NCI-H146 treated with DMSO at 0.1 percent for 48 hours (cell line): ENCODE data around the gene TMEM203.

Source experiments
- DNase-seq: peaks from one replicate; lab custom pipeline; 2025; ENCODE audit not compliant: unreplicated experiment; lab: John Stamatoyannopoulos, UW

The TMEM203 gene

GRCh38 chr9:137198051-137198901 is 7.2 kb downstream of the TMEM203 start:
- DNase-seq, result no peak

- DNase-seq, result peak; percentile 73
Measured at GRCh38 chr9:137195525-137196220, 9.8 kb downstream of the TMEM203 start.

- DNase-seq, result no peak
Measured at GRCh38 chr9:137194909-137195308, 10.5 kb downstream of the TMEM203 start.

- no peak for DNase-seq
Measured at GRCh38 chr9:137194388-137194787, 11.1 kb downstream of the TMEM203 start.

GRCh38 chr9:137193771-137194170 is 11.7 kb downstream of the TMEM203 start:
- no peak for DNase-seq

GRCh38 chr9:137192859-137193258 is 12.6 kb downstream of the TMEM203 start:
- DNase-seq, result no peak

GRCh38 chr9:137192448-137192780 is 13.0 kb downstream of the TMEM203 start:
- DNase-seq, result no peak

- DNase-seq, result no peak
Measured at GRCh38 chr9:137191691-137192447, 13.6 kb downstream of the TMEM203 start.

- DNase-seq, result no peak
Measured at GRCh38 chr9:137191245-137191644, 14.2 kb downstream of the TMEM203 start.

GRCh38 chr9:137190315-137190856 is 15.1 kb downstream of the TMEM203 start:
- no peak for DNase-seq

GRCh38 chr9:137189297-137190295 is 15.9 kb downstream of the TMEM203 start:
- no peak for DNase-seq

- peak; percentile 42 for DNase-seq
Measured at GRCh38 chr9:137188490-137189296, 16.8 kb downstream of the TMEM203 start, which contains the start of the genes ANAPC2 and SSNA1. Gene ANAPC2 (minus strand): TSS chr9:137188560. CDS start chr9:137188532, 28 bp downstream. Gene SSNA1 (plus strand): TSS chr9:137188676. CDS start chr9:137188727, 51 bp downstream.

- DNase-seq, result no peak
Measured at GRCh38 chr9:137188086-137188489, 17.4 kb downstream of the TMEM203 start.

- DNase-seq, result no peak
Measured at GRCh38 chr9:137187386-137187785, 18.1 kb downstream of the TMEM203 start.

- DNase-seq, result no peak
Measured at GRCh38 chr9:137186385-137186784, 19.1 kb downstream of the TMEM203 start.

- no peak for DNase-seq
Measured at GRCh38 chr9:137185921-137186320, 19.5 kb downstream of the TMEM203 start.

- DNase-seq, result no peak
Measured at GRCh38 chr9:137184881-137185660, 20.4 kb downstream of the TMEM203 start.

- DNase-seq, result no peak
Measured at GRCh38 chr9:137183980-137184595, 21.4 kb downstream of the TMEM203 start.
